NCI-H2029 (cell line): Measurements from ENCODE around the gene MEI1.

ENCODE experiments used
- DNase-seq: peaks from one replicate; lab custom pipeline; 2025; lab: John Stamatoyannopoulos, UW

The MEI1 gene

GRCh38 chr22:41745968-41746367 lies 46.7 kb downstream of the MEI1 start:
- no peak for DNase-seq

GRCh38 chr22:41746567-41747400 lies 47.5 kb downstream of the MEI1 start:
- DNase-seq = peak; percentile 59

GRCh38 chr22:41752011-41752970 lies 53.0 kb downstream of the MEI1 start:
- DNase-seq = no peak

GRCh38 chr22:41753984-41754383 lies 54.7 kb downstream of the MEI1 start:
- no peak for DNase-seq

GRCh38 chr22:41757502-41757901 lies 58.2 kb downstream of the MEI1 start:
- DNase-seq = no peak

- DNase-seq = no peak
Observed at GRCh38 chr22:41758231-41758630, 58.9 kb downstream of the MEI1 start.

- no peak for DNase-seq
Observed at GRCh38 chr22:41762980-41763779, 63.9 kb downstream of the MEI1 start.

- no peak for DNase-seq
Observed at GRCh38 chr22:41766476-41766875, 67.2 kb downstream of the MEI1 start.

GRCh38 chr22:41768430-41768829 lies 69.1 kb downstream of the MEI1 start:
- no peak for DNase-seq

GRCh38 chr22:41770715-41771468 lies 71.6 kb downstream of the MEI1 start:
- no peak for DNase-seq

GRCh38 chr22:41772198-41772597 lies 72.9 kb downstream of the MEI1 start:
- no peak for DNase-seq

- DNase-seq = no peak
Observed at GRCh38 chr22:41772645-41773044, 73.3 kb downstream of the MEI1 start.

GRCh38 chr22:41775338-41775737 lies 76.0 kb downstream of the MEI1 start:
- no peak for DNase-seq

GRCh38 chr22:41775976-41776375 lies 76.7 kb downstream of the MEI1 start:
- DNase-seq = no peak

- no peak for DNase-seq
Observed at GRCh38 chr22:41776381-41776780, 77.1 kb downstream of the MEI1 start.

GRCh38 chr22:41777749-41778425 lies 78.6 kb downstream of the MEI1 start:
- DNase-seq = no peak

GRCh38 chr22:41779929-41780505 lies 80.7 kb downstream of the MEI1 start:
- no peak for DNase-seq

- no peak for DNase-seq
Observed at GRCh38 chr22:41780746-41781505, 81.6 kb downstream of the MEI1 start.

- no peak for DNase-seq
Observed at GRCh38 chr22:41781507-41781906, 82.2 kb downstream of the MEI1 start.

GRCh38 chr22:41782316-41782715 lies 83.0 kb downstream of the MEI1 start:
- DNase-seq = no peak
